Breast epithelium (tissue), 3 donors: ENCODE measurements around the gene CEP290.

Experiments used
- POLR2A ChIP-seq: fragments of 450-650 bp; IDR thresholded peaks from one replicate; pipeline ENCODE4 v1.6.1; 2016; ENCODE audit warnings: antibody characterized with exemption, mild to moderate bottlenecking, moderate library complexity
- TF ChIP-seq, protein P1 (sequence below), 3 donors: fragments of 450-650 bp; IDR thresholded peaks; one replicate each; pipeline ENCODE4 v1.5.1; 2016 to 2017; ENCODE audit warnings: antibody characterized with exemption in 3 of 3, mild to moderate bottlenecking in 3 of 3, moderate library complexity in 3 of 3

- TF ChIP-seq POLR2A: no peak
- TF ChIP-seq, protein P1, sequence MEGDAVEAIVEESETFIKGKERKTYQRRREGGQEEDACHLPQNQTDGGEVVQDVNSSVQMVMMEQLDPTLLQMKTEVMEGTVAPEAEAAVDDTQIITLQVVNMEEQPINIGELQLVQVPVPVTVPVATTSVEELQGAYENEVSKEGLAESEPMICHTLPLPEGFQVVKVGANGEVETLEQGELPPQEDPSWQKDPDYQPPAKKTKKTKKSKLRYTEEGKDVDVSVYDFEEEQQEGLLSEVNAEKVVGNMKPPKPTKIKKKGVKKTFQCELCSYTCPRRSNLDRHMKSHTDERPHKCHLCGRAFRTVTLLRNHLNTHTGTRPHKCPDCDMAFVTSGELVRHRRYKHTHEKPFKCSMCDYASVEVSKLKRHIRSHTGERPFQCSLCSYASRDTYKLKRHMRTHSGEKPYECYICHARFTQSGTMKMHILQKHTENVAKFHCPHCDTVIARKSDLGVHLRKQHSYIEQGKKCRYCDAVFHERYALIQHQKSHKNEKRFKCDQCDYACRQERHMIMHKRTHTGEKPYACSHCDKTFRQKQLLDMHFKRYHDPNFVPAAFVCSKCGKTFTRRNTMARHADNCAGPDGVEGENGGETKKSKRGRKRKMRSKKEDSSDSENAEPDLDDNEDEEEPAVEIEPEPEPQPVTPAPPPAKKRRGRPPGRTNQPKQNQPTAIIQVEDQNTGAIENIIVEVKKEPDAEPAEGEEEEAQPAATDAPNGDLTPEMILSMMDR (IDR thresholded peaks at IDR 0.05): no peak
These were observed 40.5 kb upstream of the CEP290 start for GRCh38 chr12:88182416-88182815.
